ENCODE data around the gene UQCRC2.

DNA sequence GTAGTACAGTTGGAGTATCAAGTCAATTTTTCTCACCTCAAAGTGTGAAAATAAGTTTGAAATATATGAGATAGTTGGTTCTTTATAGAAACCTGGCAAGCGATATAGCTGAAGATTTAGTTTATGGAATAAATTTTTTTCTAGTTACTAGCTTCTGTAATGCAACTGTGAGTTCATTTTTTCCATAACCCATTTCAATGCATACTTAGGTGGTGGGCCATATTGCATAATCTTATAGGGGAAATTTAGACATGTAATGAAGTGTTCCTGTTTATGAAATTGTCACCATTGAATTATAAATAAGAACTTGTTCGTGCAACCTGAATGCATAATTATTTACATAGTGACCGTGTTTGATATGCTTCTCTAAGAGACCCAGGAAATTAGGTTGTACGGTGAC, 63.8 kb downstream of the UQCRC2 start:
- TF ChIP-seq, protein P1, sequence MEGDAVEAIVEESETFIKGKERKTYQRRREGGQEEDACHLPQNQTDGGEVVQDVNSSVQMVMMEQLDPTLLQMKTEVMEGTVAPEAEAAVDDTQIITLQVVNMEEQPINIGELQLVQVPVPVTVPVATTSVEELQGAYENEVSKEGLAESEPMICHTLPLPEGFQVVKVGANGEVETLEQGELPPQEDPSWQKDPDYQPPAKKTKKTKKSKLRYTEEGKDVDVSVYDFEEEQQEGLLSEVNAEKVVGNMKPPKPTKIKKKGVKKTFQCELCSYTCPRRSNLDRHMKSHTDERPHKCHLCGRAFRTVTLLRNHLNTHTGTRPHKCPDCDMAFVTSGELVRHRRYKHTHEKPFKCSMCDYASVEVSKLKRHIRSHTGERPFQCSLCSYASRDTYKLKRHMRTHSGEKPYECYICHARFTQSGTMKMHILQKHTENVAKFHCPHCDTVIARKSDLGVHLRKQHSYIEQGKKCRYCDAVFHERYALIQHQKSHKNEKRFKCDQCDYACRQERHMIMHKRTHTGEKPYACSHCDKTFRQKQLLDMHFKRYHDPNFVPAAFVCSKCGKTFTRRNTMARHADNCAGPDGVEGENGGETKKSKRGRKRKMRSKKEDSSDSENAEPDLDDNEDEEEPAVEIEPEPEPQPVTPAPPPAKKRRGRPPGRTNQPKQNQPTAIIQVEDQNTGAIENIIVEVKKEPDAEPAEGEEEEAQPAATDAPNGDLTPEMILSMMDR (IDR thresholded peaks at IDR 0.05): no peak
- no peak for TF ChIP-seq POLR2A (IDR thresholded peaks at IDR 0.05)

All from adrenal gland (tissue), 5 donors.